Erythroblast (primary cell): ENCODE measurements around the gene ADORA2A.

Experiments used
- GATA1 ChIP-seq: IDR thresholded peaks from 2 replicates; pipeline ENCODE4 v1.6.1; 2011; ENCODE audit warnings: low read depth, mild to moderate bottlenecking, control low read depth, low read length, moderate library complexity
- POLR2A ChIP-seq: IDR thresholded peaks from 2 replicates; pipeline ENCODE4 v1.6.1; 2011; ENCODE audit warnings: mild to moderate bottlenecking, low read length

- TF ChIP-seq POLR2A (peak; percentile 22), GATA1 (no peak)
Observed at GRCh38 chr22:24434471-24435322, 7.3 kb downstream of the ADORA2A start.
